HCT116 (cell line): ENCODE data around the gene C14orf132.

Source experiments
- ATF3 ChIP-seq: IDR thresholded peaks from 2 replicates; pipeline ENCODE4 v1.6.1; 2012
- CBX3 ChIP-seq: IDR thresholded peaks from 2 replicates; pipeline ENCODE4 v1.6.1; 2012; ENCODE audit warnings: low read depth
- CEBPB ChIP-seq: IDR thresholded peaks from 2 replicates; pipeline ENCODE4 v1.6.1; 2012; ENCODE audit warnings: low read depth
- CTCF ChIP-seq, 3 experiments: fragments of 200-600 bp in 1 of 3; sonication (generic) in 1 of 3; IDR thresholded peaks in 2 of 3; conservative IDR thresholded peaks in 1 of 3; 2 replicates each; pipeline ENCODE4 v1.5.1; 2012 to 2017; ENCODE audit warnings: low read depth in 2 of 3, low read length in 2 of 3, antibody characterized with exemption in 1 of 3, borderline replicate concordance in 1 of 3, control low read depth in 1 of 3, mild to moderate bottlenecking in 1 of 3, mixed read lengths in 1 of 3, mixed run types in 1 of 3, moderate library complexity in 1 of 3; ENCODE audit not compliant: insufficient read depth in 1 of 3
- EGR1 ChIP-seq: IDR thresholded peaks from 2 replicates; pipeline ENCODE4 v1.6.1; 2012; ENCODE audit warnings: low read depth
- EZH2 ChIP-seq: fragments of 200-600 bp; sonication (generic); IDR thresholded peaks from 2 replicates; pipeline ENCODE4 v1.6.1; 2017; ENCODE audit warnings: antibody characterized with exemption, mixed run types
- EZH2phosphoT487 ChIP-seq: fragments of 200-600 bp; IDR thresholded peaks from 2 replicates; pipeline ENCODE4 v1.6.1; 2018; ENCODE audit warnings: antibody characterized with exemption, borderline replicate concordance
- JUND ChIP-seq: IDR thresholded peaks from 2 replicates; pipeline ENCODE4 v1.6.1; 2012
- POLR2A ChIP-seq: IDR thresholded peaks from 2 replicates; pipeline ENCODE4 v1.7.0; 2011; ENCODE audit warnings: borderline replicate concordance; ENCODE audit not compliant: insufficient read depth, insufficient read length; ENCODE audit errors: extremely low read depth
- POLR2AphosphoS5 ChIP-seq: IDR thresholded peaks from 2 replicates; pipeline ENCODE4 v1.6.1; 2011; ENCODE audit warnings: mild to moderate bottlenecking, low read depth, low read length, moderate library complexity
- RAD21 ChIP-seq: IDR thresholded peaks from 2 replicates; pipeline ENCODE4 v1.6.1; 2012; ENCODE audit warnings: low read depth, mild to moderate bottlenecking
- SIN3A ChIP-seq: IDR thresholded peaks from 2 replicates; pipeline ENCODE4 v1.6.1; 2012; ENCODE audit warnings: low read depth
- SP1 ChIP-seq: IDR thresholded peaks from 2 replicates; pipeline ENCODE4 v1.6.1; 2012; ENCODE audit warnings: low read depth
- TCF7L2 ChIP-seq: IDR thresholded peaks from 2 replicates; pipeline ENCODE4 v1.7.0; 2011; ENCODE audit warnings: borderline replicate concordance, inconsistent platforms; ENCODE audit not compliant: insufficient read depth, insufficient read length; ENCODE audit errors: extremely low read depth

GRCh38 chr14:96117101-96117897 is 78.1 kb downstream of the C14orf132 start:
- no peak for TF ChIP-seq CTCF (IDR thresholded peaks at IDR 0.05 in 2 of 3, conservative IDR thresholded peaks at IDR 0.05 in 1 of 3; ENCODE audit: borderline replicate concordance in 1 of 3, insufficient read depth in 1 of 3, low read depth in 2 of 3, low read length in 2 of 3)
- TF ChIP-seq EZH2phosphoT487, result no peak
- TF ChIP-seq EZH2, result no peak
- no peak for TF ChIP-seq CEBPB
- no peak for TF ChIP-seq POLR2AphosphoS5
- TF ChIP-seq TCF7L2, result no peak
- no peak for TF ChIP-seq RAD21
- TF ChIP-seq CBX3, result no peak
- no peak for TF ChIP-seq SP1
- no peak for TF ChIP-seq ATF3
- no peak for TF ChIP-seq EGR1
- TF ChIP-seq JUND, result no peak
- TF ChIP-seq POLR2A, result no peak
- TF ChIP-seq SIN3A, result no peak
